Right lobe of liver (tissue), 6 donors: ENCODE measurements around the gene ENO2. TPM values are rescaled to one million over a fixed set of nuclear protein-coding genes. Genes with fewer than 3 reads are reported as not detected.

Experiments
- ATAC-seq, 4 donors: fragments of 200-7000 bp; cut with Tn5 transposase; one replicate each; pipeline ENCODE4 v1.9.1; 2020; ENCODE audit warnings: mild to moderate bottlenecking in 4 of 4, moderate library complexity in 4 of 4
- DNase-seq, 3 donors: peaks; one replicate each; pipeline ENCODE4 v3.0.0-alpha.2; 2020
- H3K27ac ChIP-seq, 3 donors: fragments of 200-600 bp; one replicate each; pipeline ENCODE4 v1.8.0; 2022
- H3K27me3 ChIP-seq, 2 donors: fragments of 200-600 bp; one replicate each; pipeline ENCODE4 v1.8.0; 2022
- H3K36me3 ChIP-seq, 4 donors: fragments of 200-600 bp; sonication (generic) in 1 of 4; one replicate each; pipeline versions ENCODE4 v1.5.1 to v1.8.0; 2017 to 2022; ENCODE audit warnings: control low read depth in 1 of 4
- H3K4me1 ChIP-seq, 4 donors: fragments of 200-600 bp; sonication (generic) in 1 of 4; one replicate each; pipeline versions ENCODE4 v1.5.1 to v1.8.0; 2017 to 2022; ENCODE audit warnings: control low read depth in 1 of 4
- H3K4me3 ChIP-seq, 3 donors: fragments of 200-600 bp; one replicate each; pipeline ENCODE4 v1.8.0; 2022
- H3K9me3 ChIP-seq, 4 donors: fragments of 200-600 bp; sonication (generic) in 1 of 4; one replicate each; pipeline versions ENCODE4 v1.5.1 to v1.8.0; 2017 to 2022; ENCODE audit warnings: control low read depth in 1 of 4
- CTCF ChIP-seq, 4 donors: fragments of 200-600 bp in 3 of 4; fragments of 450-650 bp in 1 of 4; IDR thresholded peaks; one replicate each; pipeline versions ENCODE4 v1.5.1 to v1.8.0; 2016 to 2022; ENCODE audit warnings: antibody characterized with exemption in 4 of 4, mild to moderate bottlenecking in 2 of 4
- POLR2A ChIP-seq: fragments of 450-650 bp; IDR thresholded peaks from one replicate; pipeline ENCODE4 v1.6.1; 2017; ENCODE audit warnings: antibody characterized with exemption, mild to moderate bottlenecking
- WGBS: methylation state at CpG from one replicate; pipeline ENCODE4 v1.1.6; 2018; ENCODE audit warnings: low coverage, low lambda C conversion rate; ENCODE audit not compliant: insufficient coverage; ENCODE audit errors: missing lambda C conversion rate; 5-methylcytosine and 5-hydroxymethylcytosine counted together
- intact Hi-C, 2 donors: fragments of 100-400 bp; cut with DNase I; formaldehyde crosslinking; loops; one replicate each; pipeline versions ENCODE4 v1.11.2 to v1.14.1; 2022
- total RNA-seq, 6 experiments: library from RNA; depleted of rRNA in 2 of 6; stranded (reverse); fragments of >200 nt in 2 of 6; fragmentation: NEBNext Ultra II Directional in 3 of 6; extraction: Animal tissue kit (Norgen Biotek cat#: 25700) in 3 of 6; gene quantifications; one replicate each; pipeline versions ENCODE4 v1.1.0 to v1.2.4, GENCODE V29; 2016 to 2023
- donor health status: DM: no; HTN: yes; CAD: no.
- donor health status: DM: no; HTN: no; CAD: no.
- donor health status: DM: no; HTN: no; CAD: no.
- donor health status: DM: no; HTN: yes; CAD: no.
- donor health status: DM: no; HTN: yes; CAD: no.

The ENO2 gene
- total RNA-seq, 6 experiments from 2014 or later: 1.1 to 9.3 (median 2.0) TPM

- 93% methylated on average over 5 of the region's 11 CpGs for WGBS
- H3K4me3 ChIP-seq: no peak overlapping the region
- no peaks in the 10 kb centered on the region for H3K9me3 ChIP-seq
- H3K36me3 ChIP-seq: no peaks in the 10 kb centered on the region
- DNase-seq (no peak), ATAC-seq (no peak)
- no peak overlapping the region for H3K27ac ChIP-seq
- H3K27me3 ChIP-seq: no peaks in the 10 kb centered on the region
- H3K4me1 ChIP-seq: peaks cover 0 to 9% (median 0%) of the 10 kb centered on the region in 4 donors
- TF ChIP-seq CTCF (IDR thresholded peaks at IDR 0.05) (no peak), POLR2A (no peak)
- intact Hi-C loops: no loop called here
Measured at GRCh38 chr12:6916426-6917200, 2.2 kb downstream of the ENO2 start.

GRCh38 chr12:6917491-6918231 is 3.3 kb downstream of the ENO2 start:
- DNase-seq (no peak), ATAC-seq (no peak)
- peaks cover 0 to 9% (median 0%) of the 10 kb centered on the region in 4 donors for H3K4me1 ChIP-seq
- TF ChIP-seq CTCF (IDR thresholded peaks at IDR 0.05) (no peak), POLR2A (no peak)
- intact Hi-C loops: no loop called here
- no peaks in the 10 kb centered on the region for H3K27me3 ChIP-seq
- no peak overlapping the region for H3K27ac ChIP-seq
- no peak overlapping the region for H3K4me3 ChIP-seq
- 84% methylated on average over 10 of the region's 14 CpGs for WGBS
- no peaks in the 10 kb centered on the region for H3K9me3 ChIP-seq
- H3K36me3 ChIP-seq: no peaks in the 10 kb centered on the region

- TF ChIP-seq POLR2A (no peak), CTCF (IDR thresholded peaks at IDR 0.05) (no peak)
- Histone ChIP-seq H3K27ac (no peak overlapping the region), H3K4me1 (peaks cover 0 to 10% (median 1%) of the 10 kb centered on the region in 4 donors), H3K4me3 (no peak overlapping the region), H3K9me3 (no peaks in the 10 kb centered on the region), H3K27me3 (no peaks in the 10 kb centered on the region), H3K36me3 (no peaks in the 10 kb centered on the region)
- WGBS: 51% methylated on average over 7 of the region's 7 CpGs
- ATAC-seq (no peak), DNase-seq (no peak)
- intact Hi-C loops: no loop called here
Measured at GRCh38 chr12:6919588-6919987, 5.2 kb downstream of the ENO2 start.

GRCh38 chr12:6921539-6921938 is 7.2 kb downstream of the ENO2 start:
- intact Hi-C loops: no loop called here
- no peaks in the 10 kb centered on the region for H3K9me3 ChIP-seq
- H3K36me3 ChIP-seq: no peaks in the 10 kb centered on the region
- DNase-seq: no peak
- no peak overlapping the region for H3K4me3 ChIP-seq
- no peak overlapping the region for H3K27ac ChIP-seq
- H3K4me1 ChIP-seq: peaks cover 0 to 23% (median 11%) of the 10 kb centered on the region in 4 donors
- 100% methylated on average over 1 of the region's 7 CpGs for WGBS
- H3K27me3 ChIP-seq: no peaks in the 10 kb centered on the region
- TF ChIP-seq POLR2A: no peak
- TF ChIP-seq CTCF (IDR thresholded peaks at IDR 0.05): no peak
- no peak for ATAC-seq
